Endothelial cell of umbilical vein (primary cell): ENCODE results near the gene NLGN1.

ENCODE experiments used
- CTCF ChIP-seq, 2 donors: IDR thresholded peaks; 1 replicate in 1 of 2; 2 replicates in 1 of 2; pipeline ENCODE4 v1.5.1; 2011; ENCODE audit warnings: low read length in 2 of 2, mild to moderate bottlenecking in 2 of 2, moderate library complexity in 2 of 2, control low read depth in 1 of 2, inconsistent platforms in 1 of 2, low read depth in 1 of 2; ENCODE audit not compliant: insufficient read depth in 1 of 2; ENCODE audit errors: extremely low read depth in 1 of 2
- MAX ChIP-seq: IDR thresholded peaks from 2 replicates; pipeline ENCODE4 v1.6.1; 2011; ENCODE audit not compliant: insufficient read depth, insufficient read length
- POLR2A ChIP-seq: IDR thresholded peaks from 2 replicates; pipeline ENCODE4 v1.6.1; 2012; ENCODE audit warnings: low read depth, mild to moderate bottlenecking, control low read depth, low read length

GRCh38 chr3:173744895-173745294 is 347.4 kb downstream of the NLGN1 start:
- TF ChIP-seq MAX (no peak), CTCF (IDR thresholded peaks at IDR 0.05; ENCODE audit: extremely low read depth in 1 of 2, insufficient read depth in 1 of 2, low read depth in 1 of 2, low read length in 2 of 2) (no peak), POLR2A (no peak)
